ENCODE results near the gene REELD1.

Gene REELD1

DNA sequence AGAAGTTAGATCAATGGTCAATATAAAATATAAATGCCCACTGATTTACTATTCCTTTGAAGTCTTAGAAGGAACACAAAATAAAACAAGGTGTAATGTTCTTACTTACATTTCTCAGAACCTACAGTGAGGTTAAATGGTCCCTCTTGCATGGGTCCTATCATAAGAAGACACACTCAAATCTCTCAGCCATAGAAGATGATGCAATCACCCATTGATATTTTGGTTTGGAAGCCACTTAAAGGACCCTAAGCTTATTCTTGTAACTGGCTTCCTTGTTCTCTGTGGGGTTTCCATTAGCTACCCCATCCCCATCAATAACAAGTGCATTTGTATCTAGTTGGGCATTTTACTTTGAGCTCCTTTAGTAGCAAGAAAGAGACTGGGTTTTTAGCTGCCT is 15.1 kb downstream of the REELD1 start:
- no peak for DNase-seq

DNA sequence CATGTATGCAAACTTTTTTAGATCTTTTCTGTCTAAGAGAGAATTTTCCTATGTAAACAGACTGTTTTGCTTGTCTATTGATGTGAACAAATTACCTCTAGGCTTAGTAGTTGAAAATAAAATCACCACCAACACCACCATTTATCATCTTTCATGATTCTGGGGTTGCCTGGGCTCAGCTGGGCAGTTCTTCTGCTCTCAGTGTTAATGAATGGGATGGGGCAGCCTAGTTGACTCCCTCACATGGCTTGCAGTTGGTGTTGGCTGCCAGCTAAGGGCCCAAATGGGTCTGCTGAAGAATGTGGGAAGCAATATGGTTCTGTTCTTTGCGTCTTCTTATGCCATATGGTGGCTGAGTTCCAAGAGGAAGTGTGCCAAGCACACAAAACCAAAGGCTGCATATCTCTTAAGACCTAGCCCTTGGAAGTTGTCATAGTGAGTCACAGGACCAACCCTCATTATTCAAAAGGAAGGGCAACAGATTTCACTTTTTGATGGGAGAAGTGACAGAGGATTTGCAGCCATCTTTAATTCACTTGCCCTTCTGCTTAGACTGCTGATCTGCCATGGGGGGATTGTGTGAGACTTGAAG is 17.9 kb downstream of the REELD1 start:
- no peak for DNase-seq

DNA sequence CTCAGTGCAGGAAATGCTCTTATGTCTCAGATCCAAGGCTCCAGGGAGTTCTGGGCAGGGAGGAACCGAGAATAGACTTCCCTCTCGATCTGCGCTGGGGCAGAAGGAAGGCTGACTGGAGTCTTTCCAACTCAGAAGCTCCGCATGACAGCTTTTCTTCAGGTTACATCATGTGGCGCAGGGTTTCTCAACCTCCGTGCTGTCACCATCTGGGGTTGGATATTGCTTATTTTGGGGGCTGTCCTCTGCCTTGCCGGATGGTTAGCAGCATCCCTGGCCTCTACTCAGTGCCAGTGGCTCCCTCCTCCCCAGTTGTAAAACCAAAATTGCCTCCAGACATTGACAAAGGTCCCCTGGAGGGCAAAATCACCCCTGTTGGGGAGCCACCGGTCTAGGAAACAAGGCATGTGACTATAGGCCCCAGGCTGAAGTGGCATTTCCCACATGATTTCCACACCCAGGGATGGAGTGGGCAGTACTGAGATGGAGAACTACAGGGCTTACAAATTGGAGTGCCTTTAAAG is 21.4 kb downstream of the REELD1 start:
- no peak for DNase-seq

DNA sequence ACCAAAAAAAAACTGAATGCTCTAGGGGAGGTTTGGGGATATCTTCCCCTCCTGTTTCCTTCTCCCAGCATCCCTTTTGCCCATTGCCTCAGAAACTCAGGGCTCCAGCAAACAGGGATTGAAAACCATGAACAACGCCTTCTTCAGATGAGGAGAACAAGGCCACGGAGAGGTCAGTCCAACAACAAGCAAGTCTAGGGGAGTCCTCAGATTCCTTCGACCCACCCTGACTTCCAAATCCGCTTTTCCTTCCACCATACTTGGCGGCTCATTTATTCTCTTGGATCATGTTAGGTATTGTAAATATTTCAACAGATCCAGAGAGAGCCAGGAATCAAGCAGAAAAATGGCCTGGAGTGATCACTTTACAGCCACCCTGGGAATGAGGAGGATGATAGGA is 21.9 kb downstream of the REELD1 start:
- DNase-seq = no peak

DNA sequence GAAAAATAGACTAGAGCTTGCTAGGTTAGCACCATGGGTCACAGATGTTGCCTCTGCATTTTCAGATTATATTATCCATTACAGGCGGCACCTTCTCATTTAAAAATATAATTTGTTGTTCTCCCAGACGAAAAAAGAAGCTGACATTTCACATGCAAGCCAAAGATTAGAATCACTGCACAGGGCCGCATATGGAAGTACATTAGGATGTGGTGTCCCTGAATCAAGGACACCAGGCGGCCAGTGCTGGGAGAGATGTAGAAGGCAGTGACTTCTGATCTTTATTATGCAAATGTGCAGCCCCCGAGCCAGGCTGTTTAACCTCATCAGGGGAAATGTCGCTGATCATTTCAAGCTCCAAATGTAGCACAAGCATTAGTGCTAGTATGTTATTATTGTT is 22.8 kb downstream of the REELD1 start:
- DNase-seq = no peak

DNA sequence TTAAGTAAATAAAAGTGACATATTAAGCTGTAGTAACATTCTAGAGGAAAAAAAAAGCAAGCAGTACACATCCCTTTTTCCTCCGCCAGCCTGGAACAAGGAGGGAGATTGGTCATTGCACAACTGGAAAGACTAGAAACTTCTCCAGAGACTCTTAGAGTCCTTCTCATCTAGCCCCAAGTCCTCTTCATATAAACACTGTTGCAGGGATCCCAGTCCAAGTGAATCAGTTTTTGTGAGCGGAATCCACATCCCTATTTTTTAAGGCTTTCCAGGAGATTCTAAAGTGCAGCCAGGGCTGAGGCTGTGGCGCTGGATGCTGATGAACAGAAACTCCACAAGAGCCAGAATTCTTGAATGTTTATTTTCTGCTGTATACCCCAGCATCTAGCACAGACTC is 23.8 kb downstream of the REELD1 start:
- no peak for DNase-seq

DNA sequence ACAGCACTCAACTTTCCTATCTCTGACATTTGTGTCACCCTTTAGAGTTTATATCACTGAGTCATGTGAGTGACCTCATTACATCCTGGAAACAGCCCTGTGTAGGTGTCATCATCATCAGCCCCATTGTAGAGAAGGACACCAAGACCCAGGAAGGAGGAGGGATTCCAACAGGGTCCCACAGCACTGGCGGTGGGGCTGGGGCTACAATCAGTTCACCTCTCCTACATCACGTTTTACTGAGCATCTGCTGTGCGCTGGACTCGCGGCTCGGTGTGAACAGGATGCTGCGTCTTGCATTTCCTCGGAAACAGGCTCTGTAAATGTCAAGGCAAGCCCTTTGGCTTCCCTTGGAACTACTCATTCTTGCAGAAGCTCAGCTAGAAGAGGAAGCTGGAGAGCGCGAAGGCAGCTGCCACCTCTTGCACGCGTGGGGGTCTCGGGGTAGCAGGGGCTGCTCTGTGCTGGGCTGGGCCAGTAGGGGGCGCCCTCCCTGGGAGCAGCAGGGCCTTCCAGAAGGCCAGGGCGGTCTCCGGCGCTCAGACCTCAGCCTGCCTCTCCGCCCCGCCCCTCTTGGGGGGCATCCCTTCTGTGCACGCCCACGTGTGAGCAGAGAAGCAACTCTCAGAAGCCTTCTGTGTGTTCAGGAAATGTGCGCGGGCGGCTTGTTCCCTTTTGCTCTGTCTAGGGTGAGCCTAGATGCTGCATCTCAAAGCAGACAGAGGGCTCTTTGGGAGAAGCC is 29.0 kb downstream of the REELD1 start:
- DNase-seq = no peak

DNA sequence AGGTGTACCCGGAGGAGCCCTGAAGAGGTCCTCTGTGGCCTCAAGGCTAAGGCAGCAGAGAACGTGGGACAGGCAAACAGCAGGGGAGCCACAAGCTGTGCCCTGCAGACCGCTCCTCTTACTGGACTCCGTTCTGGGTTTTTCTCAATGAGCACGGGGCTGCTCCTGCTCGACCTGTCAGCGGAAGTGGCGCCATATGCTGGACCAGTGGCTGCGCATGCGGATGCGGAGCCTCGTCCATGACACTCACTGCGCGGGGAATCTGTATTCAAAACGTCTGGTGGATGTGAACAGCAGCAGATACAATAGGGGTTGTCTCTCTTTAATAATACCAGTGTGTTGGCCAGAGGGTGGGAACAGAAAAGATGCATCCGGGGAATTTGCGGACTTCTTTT is 29.5 kb downstream of the REELD1 start:
- DNase-seq = no peak

DNA sequence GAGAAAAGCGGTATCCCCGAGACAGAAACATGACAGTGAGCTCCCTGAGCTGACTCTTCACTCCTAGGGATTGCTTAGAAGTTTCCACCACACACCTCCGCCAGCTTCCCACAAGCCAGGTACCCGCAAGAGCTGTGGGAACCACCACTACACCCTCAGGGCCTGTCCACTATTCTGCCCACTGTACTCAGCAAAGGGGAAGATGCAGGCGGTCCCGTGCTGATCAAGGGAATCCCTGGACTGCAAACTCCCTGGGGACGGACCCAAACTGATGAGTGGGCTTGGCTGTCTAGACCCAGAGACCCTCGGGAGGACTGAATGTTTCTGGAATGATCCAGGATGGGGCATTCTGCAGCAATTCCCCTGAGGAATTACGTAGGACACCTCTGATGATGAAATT is 30.2 kb downstream of the REELD1 start:
- DNase-seq = no peak

DNA sequence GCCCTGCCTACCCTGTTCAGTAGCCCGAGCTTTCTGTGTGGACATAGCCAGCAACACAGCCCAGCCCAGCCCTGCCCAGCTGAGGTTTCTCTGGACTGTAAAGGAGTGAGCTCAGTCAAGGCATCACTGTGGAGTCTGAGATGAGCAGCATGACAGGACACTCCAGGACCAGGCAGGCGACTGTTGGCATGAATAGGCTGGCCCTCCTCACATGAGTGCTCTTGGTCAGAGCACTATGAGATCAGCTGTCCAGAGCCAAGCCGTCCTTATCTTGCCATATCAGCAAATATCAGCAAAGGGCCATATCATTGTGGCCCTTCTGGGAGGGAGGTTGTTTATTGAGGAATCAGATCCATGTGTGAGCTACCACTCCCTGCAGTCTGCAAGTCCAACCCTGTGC is 30.9 kb downstream of the REELD1 start:
- DNase-seq = no peak

DNA sequence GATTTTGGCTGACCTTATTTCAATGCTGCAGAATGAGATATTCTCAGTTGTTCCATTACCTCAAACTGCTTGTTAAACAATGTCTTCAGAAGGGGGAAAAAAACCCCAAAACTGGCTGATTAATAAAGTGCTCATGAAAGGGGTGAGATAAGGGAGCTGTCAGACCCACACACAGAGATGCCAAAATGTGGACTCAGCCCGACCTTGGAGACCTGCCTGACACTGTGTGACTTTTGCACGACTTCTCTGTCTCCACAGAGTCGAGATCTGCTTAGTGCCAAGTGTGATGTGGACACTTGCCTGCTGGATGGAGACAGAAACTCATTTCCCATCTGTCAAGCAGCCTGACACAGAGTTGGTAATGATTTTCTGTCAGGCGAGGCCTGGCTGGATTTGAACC is 31.5 kb downstream of the REELD1 start:
- no peak for DNase-seq

DNA sequence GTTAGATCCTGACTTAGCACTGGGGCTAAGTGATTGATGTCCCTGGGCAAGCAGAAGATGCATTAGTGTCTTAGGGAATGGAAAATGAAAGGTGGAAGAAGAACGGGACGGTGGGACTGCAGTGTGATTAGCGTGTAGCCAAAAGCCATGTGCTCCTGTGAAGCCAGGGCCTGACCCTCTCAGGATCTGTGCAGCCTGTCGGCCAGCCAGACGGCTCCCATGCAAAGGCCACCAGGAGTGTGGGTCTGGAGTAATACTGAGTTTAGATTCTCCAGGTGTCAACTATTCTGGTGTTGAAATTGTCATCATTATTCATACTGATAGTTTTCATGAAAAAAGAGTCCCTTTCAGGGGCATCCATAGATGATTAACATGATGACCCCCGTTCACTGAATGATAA is 32.0 kb downstream of the REELD1 start:
- DNase-seq = no peak

DNA sequence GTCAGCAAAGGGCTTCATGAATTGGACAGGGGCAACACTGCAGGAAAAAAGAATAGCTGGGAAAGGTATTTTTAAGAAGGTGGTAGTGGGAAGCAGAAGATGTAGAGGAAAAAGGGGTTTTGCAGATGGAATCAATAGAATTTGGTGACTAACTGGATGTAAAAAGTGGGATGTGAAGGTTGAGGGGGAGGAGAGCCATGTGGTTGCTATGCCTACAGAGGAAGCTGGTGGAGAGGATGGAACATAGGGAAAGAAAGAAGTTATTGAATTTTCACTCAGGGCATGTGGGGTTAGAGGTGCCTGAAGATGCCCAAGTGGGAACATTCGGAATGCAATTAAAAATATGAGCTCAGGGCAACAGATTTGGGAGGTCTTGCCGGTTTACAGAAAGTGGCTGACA is 33.0 kb downstream of the REELD1 start:
- no peak for DNase-seq

DNA sequence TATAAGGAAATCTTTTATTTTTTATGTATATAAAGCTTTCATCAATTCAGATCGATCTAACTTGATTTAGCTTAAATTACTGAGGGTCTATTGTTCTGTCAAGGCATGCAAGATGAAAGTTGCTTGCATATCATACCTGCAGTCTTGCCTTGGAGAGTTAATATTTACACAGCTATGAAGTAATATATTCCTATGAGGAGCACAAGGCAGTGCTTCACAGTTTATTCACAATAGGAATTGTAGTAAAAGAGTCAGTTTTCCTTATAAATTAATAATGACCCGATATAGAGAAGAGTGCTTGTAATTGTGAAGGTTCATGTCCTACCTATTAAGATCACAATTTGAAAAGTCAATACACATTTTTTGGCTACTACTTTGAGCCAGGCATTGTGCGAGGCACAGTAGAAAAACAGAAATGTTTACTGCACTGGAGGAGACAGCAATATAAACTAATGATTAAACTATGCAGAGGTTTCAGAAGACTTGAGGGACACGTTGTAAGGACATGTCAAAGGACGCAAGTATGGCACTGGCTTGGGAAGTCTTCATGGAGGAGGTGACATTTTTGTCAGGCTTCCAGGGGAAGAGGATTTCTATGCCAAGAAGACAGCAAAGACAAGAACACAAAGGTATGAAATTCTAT is 38.8 kb downstream of the REELD1 start:
- no peak for DNase-seq

DNA sequence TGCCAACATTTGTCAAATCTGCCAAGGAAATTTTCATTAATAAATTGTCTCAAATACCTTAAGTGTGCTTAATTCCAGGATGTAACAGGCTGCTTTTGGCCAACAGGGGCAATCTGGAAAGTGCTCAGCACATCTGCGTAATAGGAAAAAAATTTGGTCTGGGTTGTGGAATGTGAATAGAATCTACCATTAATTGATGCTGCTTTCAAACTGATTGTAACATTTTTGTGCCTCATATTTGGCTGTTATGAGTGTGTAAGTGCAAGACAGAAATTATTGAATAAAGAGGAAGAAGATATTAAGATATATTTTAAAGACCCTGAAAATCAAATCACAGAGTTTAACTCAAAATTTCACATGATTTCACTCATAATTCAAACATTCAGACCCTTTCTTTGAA is 41.1 kb downstream of the REELD1 start:
- no peak for DNase-seq

DNA sequence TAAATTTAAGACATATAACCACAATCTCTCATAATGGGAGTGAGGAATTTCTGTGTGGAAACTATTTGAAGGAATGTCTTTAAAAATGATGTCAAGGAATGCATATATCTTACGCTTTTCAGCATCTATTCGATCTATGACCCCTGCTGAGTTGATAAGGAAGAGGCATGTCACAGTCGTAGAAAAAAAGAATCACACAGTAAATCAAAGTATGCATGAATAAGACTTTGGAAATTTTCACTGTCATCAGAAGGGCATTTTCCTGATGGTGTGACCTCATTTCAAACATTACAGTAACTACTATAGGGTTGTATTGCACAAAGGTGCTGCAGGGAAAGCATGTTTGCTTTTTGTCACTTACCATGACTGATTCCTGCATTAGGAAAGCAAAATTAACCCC is 41.5 kb downstream of the REELD1 start:
- no peak for DNase-seq

DNA sequence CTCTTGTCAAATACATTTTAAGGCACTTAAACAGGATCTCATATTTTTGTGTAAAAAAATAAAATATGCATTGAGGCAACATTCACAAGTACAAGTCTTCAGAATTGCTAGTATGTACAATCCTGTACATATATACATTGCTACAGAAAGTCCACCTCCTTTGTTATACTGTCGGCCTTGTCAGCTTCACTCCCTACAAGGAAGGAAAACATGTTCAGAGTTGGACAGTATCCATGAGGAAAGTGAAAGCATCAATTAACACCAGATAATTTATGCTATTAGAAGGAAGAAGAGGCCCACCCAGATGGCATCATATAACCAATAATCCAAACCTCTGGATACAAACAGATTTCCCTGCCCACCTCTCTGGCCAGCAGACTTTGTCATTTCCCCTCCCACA is 42.0 kb downstream of the REELD1 start:
- DNase-seq = no peak

DNA sequence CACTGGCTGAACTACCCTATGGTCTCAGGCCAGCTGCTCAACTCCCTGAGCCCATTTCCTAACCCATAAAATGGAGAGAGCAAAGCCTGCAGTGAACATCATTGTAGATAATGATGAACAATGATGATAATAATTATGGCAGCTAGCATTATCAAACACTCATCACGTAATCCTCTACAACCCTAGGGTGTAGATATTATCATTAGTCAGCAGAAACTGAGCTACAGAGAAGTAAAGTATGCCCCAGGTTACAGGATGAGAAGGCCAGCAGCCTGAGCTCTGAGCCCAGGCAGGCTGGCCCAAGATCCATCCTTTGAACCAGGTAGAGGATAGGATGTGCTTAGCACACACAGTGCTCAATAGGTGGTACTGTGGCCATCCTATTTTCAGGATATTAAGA is 43.2 kb downstream of the REELD1 start:
- DNase-seq = no peak

DNA sequence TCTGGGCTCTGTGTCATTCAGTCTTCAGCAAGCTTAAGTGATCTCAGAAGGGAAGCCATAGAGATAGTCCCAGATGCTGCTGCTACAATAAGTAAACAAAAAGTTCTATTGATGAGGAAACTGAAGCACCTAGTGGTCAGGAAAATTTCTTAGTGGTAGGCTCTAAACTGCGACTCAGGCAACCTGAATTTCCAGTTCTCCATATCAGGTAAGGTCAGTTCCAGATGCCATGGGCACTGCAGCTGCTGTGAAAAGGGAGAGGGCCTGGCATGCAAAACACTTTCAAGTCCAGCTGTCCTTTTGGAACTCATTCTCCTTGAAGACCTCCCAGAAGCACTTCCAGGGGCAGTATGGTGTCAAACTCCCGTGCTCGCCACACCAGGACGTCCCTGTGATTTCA is 46.2 kb downstream of the REELD1 start:
- DNase-seq = no peak

DNA sequence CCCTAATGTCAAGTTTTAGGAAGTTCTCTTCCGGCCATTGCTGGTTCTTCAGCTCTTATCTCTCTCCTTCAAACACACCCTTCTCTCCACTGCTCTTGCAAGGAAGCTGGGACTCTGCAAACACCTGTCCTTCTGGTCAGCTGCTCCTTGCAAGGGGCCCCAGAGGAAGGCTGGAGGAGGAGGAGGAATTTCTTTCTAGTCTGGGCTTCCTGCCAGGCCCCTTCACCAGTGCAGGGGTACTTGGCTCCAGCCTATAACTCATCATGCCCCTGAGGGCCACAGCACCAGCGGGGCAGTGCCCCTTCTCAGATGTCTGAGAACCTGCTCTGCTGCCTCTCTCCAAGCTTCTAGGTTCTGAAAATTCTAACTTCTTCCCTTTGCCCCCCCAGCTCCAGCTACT is 46.7 kb downstream of the REELD1 start:
- DNase-seq = no peak

DNA sequence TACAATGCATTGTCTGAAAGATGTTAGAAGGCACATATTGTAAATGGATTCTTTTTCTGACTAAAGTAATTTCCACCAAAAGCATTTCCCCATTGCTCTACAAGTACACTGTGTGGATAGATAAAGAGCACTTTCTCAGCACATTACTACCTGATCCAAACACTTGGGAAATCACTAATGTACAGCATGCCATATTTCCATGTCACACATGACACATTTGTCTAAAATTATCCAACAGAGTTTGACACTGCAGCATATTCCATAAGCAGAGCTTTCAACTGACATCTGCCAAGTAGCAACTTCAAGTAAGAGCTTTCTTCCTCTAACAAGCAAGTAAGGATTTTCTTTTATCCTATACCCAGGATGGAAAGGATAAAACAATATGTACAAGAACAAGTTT is 49.5 kb downstream of the REELD1 start:
- no peak for DNase-seq

DNA sequence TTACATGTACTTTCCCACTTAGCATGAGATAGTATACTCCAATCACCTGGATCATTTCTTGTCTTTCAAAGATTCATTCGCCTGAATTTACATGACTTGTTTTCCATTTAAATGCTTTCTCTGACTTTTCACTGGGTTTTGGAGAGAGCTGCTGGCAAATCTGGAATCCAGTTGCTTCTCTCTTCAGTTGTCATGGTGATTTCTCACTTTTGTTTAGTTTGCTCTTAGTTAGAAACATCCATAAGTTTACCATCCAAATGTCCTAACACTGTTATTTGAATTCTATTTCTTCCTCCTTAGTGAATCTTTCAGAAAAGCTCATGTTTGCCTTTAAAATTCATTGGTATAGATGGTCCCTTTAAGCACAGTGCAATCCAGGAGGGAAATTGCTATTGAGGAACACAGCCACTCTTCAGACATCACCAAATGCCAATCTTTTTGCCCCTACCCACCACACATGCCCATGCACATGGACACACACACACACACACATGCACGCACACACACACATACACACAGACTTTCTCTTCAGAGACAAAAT is 51.7 kb downstream of the REELD1 start:
- no peak for DNase-seq

DNA sequence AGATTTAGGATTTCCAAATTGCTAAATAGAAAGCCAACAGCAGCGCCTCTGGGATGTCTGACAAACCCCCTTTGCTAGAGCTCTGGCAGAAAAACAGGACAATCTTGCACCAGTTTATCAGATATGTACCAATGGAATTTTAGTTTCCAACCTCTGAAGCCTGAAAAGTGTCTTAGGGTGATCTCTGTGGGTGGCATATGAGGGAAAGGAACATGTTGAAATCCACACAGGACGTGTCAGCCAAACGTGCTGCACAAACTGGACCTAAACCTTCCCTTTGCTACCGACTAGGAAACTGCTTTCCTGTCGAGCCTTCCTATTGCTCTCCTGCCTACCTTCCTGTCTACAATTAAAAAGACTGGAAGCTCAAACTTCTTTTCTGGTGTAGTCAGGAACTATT is 53.5 kb downstream of the REELD1 start:
- no peak for DNase-seq

DNA sequence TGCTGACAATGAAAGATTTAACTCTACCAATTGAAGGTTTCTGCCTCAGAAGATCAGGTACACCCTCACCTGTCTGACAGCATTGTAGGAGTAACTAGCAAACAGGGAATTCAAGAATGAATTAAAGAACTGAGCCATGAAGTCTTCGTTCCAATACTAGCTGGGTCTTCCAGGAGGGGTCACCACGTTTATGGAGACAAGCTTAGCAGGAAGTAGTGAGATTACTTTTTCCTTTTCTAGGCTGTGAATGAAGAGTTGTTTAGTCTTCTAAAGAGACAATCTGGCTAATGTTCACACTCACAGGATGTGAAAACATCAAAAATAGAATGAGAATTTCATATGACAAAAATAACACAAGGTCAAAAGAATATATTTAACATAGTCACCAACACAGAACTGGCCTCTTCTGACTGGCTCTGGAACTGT is 54.9 kb downstream of the REELD1 start:
- no peak for DNase-seq

Data from GF-D8 (cell line).